Spleen (tissue), 7 donors: ENCODE data around the gene FRAS1.

ENCODE experiments used
- CTCF ChIP-seq, 11 experiments: fragments of 200-600 bp in 7 of 11; fragments of 450-650 bp in 4 of 11; sonication (generic) in 4 of 11; IDR thresholded peaks in 8 of 11; conservative IDR thresholded peaks in 3 of 11; 1 replicate in 7 of 11; 2 replicates in 4 of 11; pipeline versions ENCODE4 v1.4.0 to v1.8.0; 2016 to 2021; ENCODE audit warnings: antibody characterized with exemption in 11 of 11, inconsistent platforms in 4 of 11, mild to moderate bottlenecking in 1 of 11
- POLR2A ChIP-seq, 3 donors: fragments of 450-650 bp; IDR thresholded peaks; one replicate each; pipeline ENCODE4 v1.5.1; 2017; ENCODE audit warnings: antibody characterized with exemption in 3 of 3, mild to moderate bottlenecking in 1 of 3
- POLR2AphosphoS5 ChIP-seq, 3 donors: sonication (generic); formaldehyde crosslinking; IDR thresholded peaks; one replicate each; pipeline ENCODE4 v1.5.1; 2017; ENCODE audit warnings: antibody characterized with exemption in 3 of 3
- donor health status: DM: no; HTN: no; CAD: no; lungs with moderate emphysema.
- donor health status: DM: no; HTN: no; CAD: no.
- donor health status: DM: no; HTN: no; CAD: no.

GRCh38 chr4:78171482-78171881, 114.4 kb downstream of the FRAS1 start:
- TF ChIP-seq CTCF (IDR thresholded peaks at IDR 0.05 in 8 of 11, conservative IDR thresholded peaks at IDR 0.05 in 3 of 11) (no peak), POLR2A (IDR thresholded peaks at IDR 0.05) (no peak), POLR2AphosphoS5 (IDR thresholded peaks at IDR 0.05) (no peak)
